ENCODE measurements around the gene MSGN1.

MSGN1 gene

GRCh38 chr2:17850151-17850550 lies 33.9 kb downstream of the MSGN1 start:
- DNase-seq: no peak

GRCh38 chr2:17851731-17852585 lies 35.7 kb downstream of the MSGN1 start:
- DNase-seq: peak; percentile 20

- no peak for DNase-seq
Observed at GRCh38 chr2:17853799-17854198, 37.5 kb downstream of the MSGN1 start.

- no peak for DNase-seq
Observed at GRCh38 chr2:17857021-17857420, 40.8 kb downstream of the MSGN1 start.

- no peak for DNase-seq
Observed at GRCh38 chr2:17858064-17858463, 41.8 kb downstream of the MSGN1 start.

GRCh38 chr2:17863539-17863938 lies 47.3 kb downstream of the MSGN1 start:
- no peak for DNase-seq

DNA sequence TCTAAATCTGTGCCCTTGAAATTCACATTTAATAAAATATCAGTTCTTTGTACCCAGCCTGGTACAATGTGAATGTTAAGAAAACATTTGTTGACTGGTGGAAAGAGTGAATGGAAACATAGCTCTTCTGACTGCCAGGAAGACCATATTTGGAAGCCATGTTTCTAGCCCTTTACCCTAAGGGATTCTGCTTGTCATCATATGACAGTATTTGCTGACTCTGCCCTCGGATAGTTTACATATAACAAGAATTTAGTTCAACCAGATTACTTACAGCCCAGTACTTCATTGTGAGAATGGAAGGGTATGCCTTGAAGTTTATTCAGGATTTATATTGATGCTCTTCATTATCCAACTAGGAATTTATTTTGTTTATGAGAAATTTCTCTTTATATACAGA lies 48.4 kb downstream of the MSGN1 start:
- DNase-seq: no peak

GRCh38 chr2:17867133-17867532 lies 50.9 kb downstream of the MSGN1 start:
- DNase-seq: no peak

Data from NCI-H526 treated with DMSO at 0.1 percent for 48 hours (cell line).